ENCODE results near the gene SULT2B1. TPM values are rescaled to one million over a fixed set of nuclear protein-coding genes. Genes with fewer than 3 reads are reported as not detected.

The SULT2B1 gene
- total RNA-seq, 2 experiments from 2014 or later: not detected

GRCh38 chr19:48530066-48530720 is 21.8 kb upstream of the SULT2B1 start:
- Histone ChIP-seq H3K27ac (ENCODE audit: low read depth in 1 of 2, low read length in 2 of 2) (no peak overlapping the region), H3K4me1 (ENCODE audit: insufficient read depth, low read length) (no peaks in the 10 kb centered on the region), H3K4me3 (ENCODE audit: low read length) (no peak overlapping the region), H3K36me3 (ENCODE audit: insufficient read depth, low read length) (no peaks in the 10 kb centered on the region), H3K27me3 (ENCODE audit: control insufficient read depth in 1 of 2, insufficient read depth in 2 of 2, low read length in 2 of 2) (peaks cover 0 to 7% of the 10 kb centered on the region in 2 experiments), H3K9me3 (ENCODE audit: control insufficient read depth in 1 of 2, insufficient read depth in 1 of 2, low read length in 2 of 2) (peaks cover 10 to 32% of the 10 kb centered on the region in 2 experiments)
- intact Hi-C loops (cut with DNase I, micrococcal nuclease): no loop called here
- Mint-ChIP-seq H3K27ac (no peak overlapping the region), H3K4me1 (ENCODE audit: low read depth) (no peaks in the 10 kb centered on the region), H3K9me3 (peaks cover 7% of the 10 kb centered on the region), H3K36me3 (ENCODE audit: low read depth) (peaks cover 3% of the 10 kb centered on the region), H3K27me3 (peaks cover 5% of the 10 kb centered on the region), H3K4me3 (no peak overlapping the region)
- POLR2A ChIA-PET: no interaction called here
- CTCF ChIA-PET: no interaction called here
- no peak for TF ChIP-seq CTCF (IDR thresholded peaks at IDR 0.05)
- DNase-seq (no peak), ATAC-seq (ENCODE audit: poor library complexity) (no peak)

GRCh38 chr19:48530770-48531169 is 21.2 kb upstream of the SULT2B1 start:
- intact Hi-C loops (cut with DNase I, micrococcal nuclease): no loop called here
- H3K36me3 Mint-ChIP-seq (ENCODE audit: low read depth): peaks cover 3% of the 10 kb centered on the region
- no peak for DNase-seq
- Histone ChIP-seq H3K4me3 (ENCODE audit: low read length) (no peak overlapping the region), H3K27me3 (ENCODE audit: control insufficient read depth in 1 of 2, insufficient read depth in 2 of 2, low read length in 2 of 2) (peaks cover 0 to 7% of the 10 kb centered on the region in 2 experiments), H3K9me3 (ENCODE audit: control insufficient read depth in 1 of 2, insufficient read depth in 1 of 2, low read length in 2 of 2) (peaks cover 10 to 32% of the 10 kb centered on the region in 2 experiments), H3K27ac (ENCODE audit: low read depth in 1 of 2, low read length in 2 of 2) (no peak overlapping the region), H3K4me1 (ENCODE audit: insufficient read depth, low read length) (no peaks in the 10 kb centered on the region), H3K36me3 (ENCODE audit: insufficient read depth, low read length) (no peaks in the 10 kb centered on the region)
- H3K27me3 Mint-ChIP-seq: peaks cover 5% of the 10 kb centered on the region
- ATAC-seq (ENCODE audit: poor library complexity): no peak
- H3K4me3 Mint-ChIP-seq: no peak overlapping the region
- no peak overlapping the region for H3K27ac Mint-ChIP-seq
- H3K9me3 Mint-ChIP-seq: peaks cover 7% of the 10 kb centered on the region
- no peaks in the 10 kb centered on the region for H3K4me1 Mint-ChIP-seq (ENCODE audit: low read depth)
- TF ChIP-seq CTCF (IDR thresholded peaks at IDR 0.05): no peak
- POLR2A ChIA-PET: no interaction called here
- CTCF ChIA-PET: no interaction called here

GRCh38 chr19:48533770-48534169 is 18.2 kb upstream of the SULT2B1 start:
- H3K36me3 Mint-ChIP-seq (ENCODE audit: low read depth): peaks cover 3% of the 10 kb centered on the region
- Histone ChIP-seq H3K4me1 (ENCODE audit: insufficient read depth, low read length) (no peaks in the 10 kb centered on the region), H3K36me3 (ENCODE audit: insufficient read depth, low read length) (no peaks in the 10 kb centered on the region), H3K4me3 (ENCODE audit: low read length) (no peak overlapping the region), H3K9me3 (ENCODE audit: control insufficient read depth in 1 of 2, insufficient read depth in 1 of 2, low read length in 2 of 2) (peaks cover 6 to 14% of the 10 kb centered on the region in 2 experiments), H3K27ac (ENCODE audit: low read depth in 1 of 2, low read length in 2 of 2) (no peak overlapping the region), H3K27me3 (ENCODE audit: control insufficient read depth in 1 of 2, insufficient read depth in 2 of 2, low read length in 2 of 2) (peaks cover 0 to 7% of the 10 kb centered on the region in 2 experiments)
- H3K27ac Mint-ChIP-seq: no peak overlapping the region
- intact Hi-C loops (cut with DNase I, micrococcal nuclease): no loop called here
- DNase-seq: no peak
- H3K9me3 Mint-ChIP-seq: no peaks in the 10 kb centered on the region
- H3K4me3 Mint-ChIP-seq: no peak overlapping the region
- no peaks in the 10 kb centered on the region for H3K4me1 Mint-ChIP-seq (ENCODE audit: low read depth)
- TF ChIP-seq CTCF (IDR thresholded peaks at IDR 0.05): no peak
- H3K27me3 Mint-ChIP-seq: peaks cover 4% of the 10 kb centered on the region
- no peak for ATAC-seq (ENCODE audit: poor library complexity)
- ChIA-PET CTCF (no interaction called here), POLR2A (no interaction called here)
